Measurements from ENCODE around the gene RAB37. TPM values are rescaled to one million over a fixed set of nuclear protein-coding genes. Genes with fewer than 3 reads are reported as not detected.

The RAB37 gene
- total RNA-seq, 5 donors from 2014 or later (not counting 1 experiment from before 2014, with no cell fraction given): 31.2 to 73.4 (median 40.7) TPM

- ChIA-PET CTCF (interaction anchor here (0.5 to 2.7 kb wide), 7 partner anchors 14 to 112 kb away, joined by 3 to 27 read pairs (median 6); partner anchors contain the start of gene RAB37 (in 1 of the 2)), POLR2A (interaction anchor here in 1 of 2 donors (0.6 kb wide), 2 partner anchors 20 to 105 kb away, joined by 3 to 8 read pairs; no protein-coding TSS in a partner anchor)
- ATAC-seq (replicated peaks in 1 of 4): no peak
- H3K36me3 ChIP-seq (ENCODE audit: control insufficient read depth in 2 of 2, extremely low read depth in 1 of 2, insufficient read depth in 1 of 2, low read length in 1 of 2): peaks cover 33 to 89% of the 10 kb centered on the region in 2 donors
- H3K4me3 ChIP-seq (ENCODE audit: control insufficient read depth in 1 of 2, extremely low read depth in 1 of 2, low read length in 1 of 2): no peak overlapping the region
- Mint-ChIP-seq H3K36me3 (peaks cover 44% of the 10 kb centered on the region), H3K9me3 (no peaks in the 10 kb centered on the region), H3K4me1 (peaks cover 31 to 45% (median 40%) of the 10 kb centered on the region in 3 donors), H3K27me3 (no peaks in the 10 kb centered on the region), H3K4me3 (no peak overlapping the region), H3K27ac (peak overlapping the region; percentile 39 to 85)
- no peaks in the 10 kb centered on the region for H3K27me3 ChIP-seq (replicated peaks in 1 of 2; ENCODE audit: control insufficient read depth in 2 of 2, extremely low read depth in 1 of 2, insufficient read depth in 2 of 2, low read length in 1 of 2)
- no peaks in the 10 kb centered on the region for H3K9me3 ChIP-seq
- DNase-seq: no peak
- H3K4me1 ChIP-seq (ENCODE audit: control insufficient read depth in 1 of 2, extremely low read depth in 1 of 2, insufficient read depth in 2 of 2, low read length in 2 of 2): peaks cover 0 to 55% of the 10 kb centered on the region in 2 experiments
- H3K27ac ChIP-seq (ENCODE audit: low read length): peak overlapping the region; percentile 8
- 87% methylated on average over 5 of the region's 6 CpGs for WGBS (ENCODE audit: insufficient coverage)
These were observed 32.3 kb downstream of the RAB37 start for GRCh38 chr17:74769266-74769855.

GRCh38 chr17:74769856-74770497 lies 32.9 kb downstream of the RAB37 start:
- no peaks in the 10 kb centered on the region for H3K27me3 Mint-ChIP-seq
- H3K9me3 ChIP-seq: no peaks in the 10 kb centered on the region
- H3K4me3 ChIP-seq (ENCODE audit: control insufficient read depth in 1 of 2, extremely low read depth in 1 of 2, low read length in 1 of 2): no peak overlapping the region
- H3K4me3 Mint-ChIP-seq: no peak overlapping the region
- CTCF ChIA-PET: interaction anchor here (0.6 to 2.7 kb wide), 9 partner anchors 10 to 113 kb away, joined by 3 to 27 read pairs (median 6); partner anchors contain the start of gene RAB37 (in 1 of the 2)
- H3K4me1 ChIP-seq (ENCODE audit: control insufficient read depth in 1 of 2, extremely low read depth in 1 of 2, insufficient read depth in 2 of 2, low read length in 2 of 2): peaks cover 0 to 54% of the 10 kb centered on the region in 2 experiments
- H3K36me3 Mint-ChIP-seq: peaks cover 41% of the 10 kb centered on the region
- no peak for DNase-seq
- H3K9me3 Mint-ChIP-seq: no peaks in the 10 kb centered on the region
- H3K4me1 Mint-ChIP-seq: peaks cover 31 to 43% (median 40%) of the 10 kb centered on the region in 3 donors
- peak overlapping the region; percentile 84 to 86 for H3K27ac Mint-ChIP-seq
- peak in 1 of 4 experiments; percentile 5 for ATAC-seq (replicated peaks in 1 of 4)
- peak overlapping the region; percentile 14 for H3K27ac ChIP-seq (ENCODE audit: low read length)
- peaks cover 32 to 83% of the 10 kb centered on the region in 2 donors for H3K36me3 ChIP-seq (ENCODE audit: control insufficient read depth in 2 of 2, extremely low read depth in 1 of 2, insufficient read depth in 1 of 2, low read length in 1 of 2)
- POLR2A ChIA-PET: interaction anchor here (0.6 to 1.1 kb wide), 2 partner anchors 13 to 104 kb away, joined by 3 read pairs; no protein-coding TSS in a partner anchor
- no peaks in the 10 kb centered on the region for H3K27me3 ChIP-seq (replicated peaks in 1 of 2; ENCODE audit: control insufficient read depth in 2 of 2, extremely low read depth in 1 of 2, insufficient read depth in 2 of 2, low read length in 1 of 2)
- 85% methylated on average over 3 of the region's 5 CpGs for WGBS (ENCODE audit: insufficient coverage)

- H3K27me3 Mint-ChIP-seq: no peaks in the 10 kb centered on the region
- peaks cover 41% of the 10 kb centered on the region for H3K36me3 Mint-ChIP-seq
- peaks cover 37 to 48% (median 45%) of the 10 kb centered on the region in 3 donors for H3K4me1 Mint-ChIP-seq
- peaks cover 32 to 81% of the 10 kb centered on the region in 2 donors for H3K36me3 ChIP-seq (ENCODE audit: control insufficient read depth in 2 of 2, extremely low read depth in 1 of 2, insufficient read depth in 1 of 2, low read length in 1 of 2)
- peak; percentile 88 to 96 (median 88) for ATAC-seq (replicated peaks in 1 of 4)
- H3K9me3 Mint-ChIP-seq: no peaks in the 10 kb centered on the region
- ChIA-PET CTCF (interaction anchor here (0.7 to 2.7 kb wide), 13 partner anchors 11 to 113 kb away, joined by 3 to 27 read pairs (median 5); partner anchors contain the start of gene RAB37 (in 1 of the 2)), POLR2A (interaction anchor here in 1 of 2 donors (1.1 kb wide), 1 partner anchor 14 kb away, joined by 3 read pairs; no protein-coding TSS in a partner anchor)
- no peak overlapping the region for H3K4me3 Mint-ChIP-seq
- H3K4me3 ChIP-seq (ENCODE audit: control insufficient read depth in 1 of 2, extremely low read depth in 1 of 2, low read length in 1 of 2): no peak overlapping the region
- no peaks in the 10 kb centered on the region for H3K27me3 ChIP-seq (replicated peaks in 1 of 2; ENCODE audit: control insufficient read depth in 2 of 2, extremely low read depth in 1 of 2, insufficient read depth in 2 of 2, low read length in 1 of 2)
- peaks cover 0 to 62% of the 10 kb centered on the region in 2 experiments for H3K4me1 ChIP-seq (ENCODE audit: control insufficient read depth in 1 of 2, extremely low read depth in 1 of 2, insufficient read depth in 2 of 2, low read length in 2 of 2)
- H3K27ac Mint-ChIP-seq: peak overlapping the region; percentile 84 to 86
- DNase-seq: peak; percentile 51 to 85 (median 75)
- WGBS (ENCODE audit: insufficient coverage): 63% methylated on average over 12 of the region's 16 CpGs
- no peaks in the 10 kb centered on the region for H3K9me3 ChIP-seq
- peak overlapping the region; percentile 14 for H3K27ac ChIP-seq (ENCODE audit: low read length)
These were observed 33.7 kb downstream of the RAB37 start for GRCh38 chr17:74770498-74771318.

- ChIA-PET POLR2A (interaction anchor here in 1 of 2 donors (1.1 kb wide), 1 partner anchor 15 kb away, joined by 3 read pairs; no protein-coding TSS in a partner anchor), CTCF (interaction anchor here (0.7 to 2.7 kb wide), 13 partner anchors 12 to 114 kb away, joined by 3 to 27 read pairs (median 5); partner anchors contain the start of gene RAB37 (in 1 of the 2))
- H3K36me3 ChIP-seq (ENCODE audit: control insufficient read depth in 2 of 2, extremely low read depth in 1 of 2, insufficient read depth in 1 of 2, low read length in 1 of 2): peaks cover 32 to 74% of the 10 kb centered on the region in 2 donors
- no peaks in the 10 kb centered on the region for H3K27me3 ChIP-seq (replicated peaks in 1 of 2; ENCODE audit: control insufficient read depth in 2 of 2, extremely low read depth in 1 of 2, insufficient read depth in 2 of 2, low read length in 1 of 2)
- DNase-seq: no peak
- no peak for ATAC-seq (replicated peaks in 1 of 4)
- H3K27ac ChIP-seq (ENCODE audit: low read length): no peak overlapping the region
- Mint-ChIP-seq H3K9me3 (no peaks in the 10 kb centered on the region), H3K4me1 (peaks cover 43 to 52% (median 46%) of the 10 kb centered on the region in 3 donors), H3K4me3 (no peak overlapping the region), H3K27ac (peak overlapping the region; percentile 56 to 86), H3K36me3 (peaks cover 39% of the 10 kb centered on the region), H3K27me3 (no peaks in the 10 kb centered on the region)
- WGBS (ENCODE audit: insufficient coverage): 94% methylated on average over 8 of the region's 9 CpGs
- H3K4me3 ChIP-seq (ENCODE audit: control insufficient read depth in 1 of 2, extremely low read depth in 1 of 2, low read length in 1 of 2): no peak overlapping the region
- H3K4me1 ChIP-seq (ENCODE audit: control insufficient read depth in 1 of 2, extremely low read depth in 1 of 2, insufficient read depth in 2 of 2, low read length in 2 of 2): peaks cover 0 to 64% of the 10 kb centered on the region in 2 experiments
- H3K9me3 ChIP-seq: no peaks in the 10 kb centered on the region
These were observed 34.4 kb downstream of the RAB37 start for GRCh38 chr17:74771319-74771914.

- H3K36me3 ChIP-seq (ENCODE audit: control insufficient read depth in 2 of 2, extremely low read depth in 1 of 2, insufficient read depth in 1 of 2, low read length in 1 of 2): peaks cover 29 to 67% of the 10 kb centered on the region in 2 donors
- H3K4me3 Mint-ChIP-seq: no peak overlapping the region
- H3K4me1 Mint-ChIP-seq: peaks cover 43 to 55% (median 49%) of the 10 kb centered on the region in 3 donors
- 91% methylated on average over 12 of the region's 13 CpGs for WGBS (ENCODE audit: insufficient coverage)
- no peaks in the 10 kb centered on the region for H3K27me3 Mint-ChIP-seq
- peaks cover 3 to 67% of the 10 kb centered on the region in 2 experiments for H3K4me1 ChIP-seq (ENCODE audit: control insufficient read depth in 1 of 2, extremely low read depth in 1 of 2, insufficient read depth in 2 of 2, low read length in 2 of 2)
- no peak overlapping the region for H3K27ac ChIP-seq (ENCODE audit: low read length)
- H3K4me3 ChIP-seq (ENCODE audit: control insufficient read depth in 1 of 2, extremely low read depth in 1 of 2, low read length in 1 of 2): no peak overlapping the region
- peaks cover 39% of the 10 kb centered on the region for H3K36me3 Mint-ChIP-seq
- no peaks in the 10 kb centered on the region for H3K9me3 ChIP-seq
- POLR2A ChIA-PET: no interaction called here
- peak overlapping the region; percentile 66 to 86 for H3K27ac Mint-ChIP-seq
- DNase-seq: no peak
- H3K9me3 Mint-ChIP-seq: no peaks in the 10 kb centered on the region
- H3K27me3 ChIP-seq (replicated peaks in 1 of 2; ENCODE audit: control insufficient read depth in 2 of 2, extremely low read depth in 1 of 2, insufficient read depth in 2 of 2, low read length in 1 of 2): no peaks in the 10 kb centered on the region
- ATAC-seq (replicated peaks in 1 of 4): no peak
- CTCF ChIA-PET: interaction anchor here in 1 of 2 donors (1.0 to 1.6 kb wide), 2 partner anchors 115 kb away, joined by 3 to 6 read pairs; no protein-coding TSS in a partner anchor
These were observed 35.0 kb downstream of the RAB37 start for GRCh38 chr17:74772053-74772452.
